Caco-2 (cell line): ENCODE measurements around the gene C14orf119. TPM values are rescaled to one million over a fixed set of nuclear protein-coding genes. Genes with fewer than 3 reads are reported as not detected.

Experiments
- BruUV-seq: library from RNA; stranded (reverse); fragments of 400-500 nt; replicated peaks from 2 replicates; lab custom pipeline; 2021; lab: Mats Ljungman, UMichigan
- CTCF ChIA-PET: fragments of 300-600 bp; sonication (Branson Sonifier 250); formaldehyde crosslinking; loops from one replicate; lab custom pipeline; 2022; ENCODE audit warnings: antibody characterized with exemption; lab: Charles Lee
- POLR2A ChIA-PET: fragments of 300-600 bp; sonication (Branson Sonifier 250); formaldehyde crosslinking; loops from one replicate; lab custom pipeline; 2022; ENCODE audit warnings: antibody characterized with exemption; lab: Charles Lee
- DNase-seq, 2 experiments: peaks; one replicate each; pipeline versions ENCODE4 v3.0.0 to v3.0.0-alpha.2; 2020 to 2022
- H3K27me3 ChIP-seq: replicated peaks from 2 replicates; pipeline ENCODE4 v1.6.0; 2011; ENCODE audit warnings: low read length; ENCODE audit not compliant: control insufficient read depth, insufficient read depth
- H3K36me3 ChIP-seq: 2 replicates; pipeline ENCODE4 v1.5.1; 2011; ENCODE audit warnings: low read length; ENCODE audit not compliant: control insufficient read depth, insufficient read depth
- H3K4me1 ChIP-seq: fragments of 250-450 bp; sonication (Bioruptor Pico); 2 replicates; pipeline ENCODE4 v1.5.1; 2020; ENCODE audit warnings: mild to moderate bottlenecking
- H3K4me3 ChIP-seq: 2 replicates; pipeline ENCODE4 v1.5.1; 2011; ENCODE audit warnings: low read depth, mild to moderate bottlenecking, control low read depth, low read length
- H3K9me3 ChIP-seq: fragments of 250-450 bp; sonication (Bioruptor Pico); 2 replicates; pipeline ENCODE4 v1.5.1; 2020; ENCODE audit warnings: mild to moderate bottlenecking, moderate library complexity
- H3K27ac Mint-ChIP-seq: one replicate; pipeline ENCODE4 v1.8.0; 2022; ENCODE audit warnings: mixed read lengths; ENCODE audit not compliant: unreplicated experiment
- H3K27me3 Mint-ChIP-seq: one replicate; pipeline ENCODE4 v1.8.0; 2022; ENCODE audit warnings: mixed read lengths; ENCODE audit not compliant: insufficient read depth, unreplicated experiment
- H3K36me3 Mint-ChIP-seq: one replicate; pipeline ENCODE4 v1.8.0; 2022; ENCODE audit warnings: mild to moderate bottlenecking, mixed read lengths; ENCODE audit not compliant: insufficient read depth, unreplicated experiment
- H3K4me1 Mint-ChIP-seq: one replicate; pipeline ENCODE4 v1.8.0; 2022; ENCODE audit warnings: low read depth, mixed read lengths; ENCODE audit not compliant: unreplicated experiment
- H3K4me3 Mint-ChIP-seq: one replicate; pipeline ENCODE4 v1.8.0; 2022; ENCODE audit warnings: mild to moderate bottlenecking, moderate library complexity, mixed read lengths; ENCODE audit not compliant: unreplicated experiment
- H3K9me3 Mint-ChIP-seq: one replicate; pipeline ENCODE4 v1.8.0; 2022; ENCODE audit warnings: mixed read lengths; ENCODE audit not compliant: unreplicated experiment
- CTCF ChIP-seq, 2 experiments: fragments of 200-600 bp in 1 of 2; IDR thresholded peaks; 1 replicate in 1 of 2; 2 replicates in 1 of 2; pipeline versions ENCODE4 v1.5.1 to v1.8.0; 2011 to 2022; ENCODE audit warnings: antibody characterized with exemption in 1 of 2, control low read depth in 1 of 2, inconsistent platforms in 1 of 2, low read depth in 1 of 2, low read length in 1 of 2, mild to moderate bottlenecking in 1 of 2, moderate library complexity in 1 of 2; ENCODE audit not compliant: insufficient read depth in 1 of 2, severe bottlenecking in 1 of 2, unreplicated experiment in 1 of 2
- intact Hi-C: fragments of 100-400 bp; cut with micrococcal nuclease; formaldehyde crosslinking; loops from one replicate; pipeline ENCODE4 v1.10.0; 2022; ENCODE audit not compliant: unreplicated experiment
- total RNA-seq: library from RNA; stranded (reverse); gene quantifications from 2 replicates; pipeline ENCODE4 v1.2.3, GENCODE V29; 2022

C14orf119 gene
- total RNA-seq, 1 experiment from 2014 or later: 52.0 TPM

GRCh38 chr14:23120541-23121251 is 25.4 kb downstream of the C14orf119 start:
- H3K27me3 Mint-ChIP-seq: no peaks in the 10 kb centered on the region
- no peak overlapping the region for H3K4me3 ChIP-seq
- TF ChIP-seq CTCF (IDR thresholded peaks at IDR 0.05; ENCODE audit: insufficient read depth in 1 of 2, low read depth in 1 of 2, low read length in 1 of 2, severe bottlenecking in 1 of 2, unreplicated experiment in 1 of 2): peak; percentile 96 to 99
- peaks cover 7% of the 10 kb centered on the region for H3K4me1 Mint-ChIP-seq
- no TSS peak for BruUV-seq
- DNase-seq: peak; percentile 88 to 89
- no peaks in the 10 kb centered on the region for H3K9me3 ChIP-seq
- POLR2A ChIA-PET: interaction anchor here (0.5 to 0.6 kb wide), 2 partner anchors 93 to 205 kb away, joined by 3 to 7 read pairs; no protein-coding TSS in a partner anchor
- H3K4me1 ChIP-seq: no peaks in the 10 kb centered on the region
- no peaks in the 10 kb centered on the region for H3K36me3 ChIP-seq
- no peak overlapping the region for H3K27ac Mint-ChIP-seq
- peaks cover 6% of the 10 kb centered on the region for H3K36me3 Mint-ChIP-seq
- CTCF ChIA-PET: interaction anchor here (0.6 to 4.1 kb wide), 50 partner anchors 8 to 1733 kb away, joined by 3 to 176 read pairs (median 4); partner anchors contain the start of genes ACIN1, AJUBA, BCL2L2 and C14orf119
- intact Hi-C loops: loop anchor here (1.0 to 5.0 kb wide), 3 partner anchors 63 to 182 kb away; partner anchors contain the start of genes PPP1R3E and SLC7A8
- no peak overlapping the region for H3K4me3 Mint-ChIP-seq
- no peaks in the 10 kb centered on the region for H3K27me3 ChIP-seq
- H3K9me3 Mint-ChIP-seq: no peaks in the 10 kb centered on the region

- no peaks in the 10 kb centered on the region for H3K27me3 Mint-ChIP-seq
- H3K9me3 ChIP-seq: no peaks in the 10 kb centered on the region
- H3K36me3 Mint-ChIP-seq: peaks cover 6% of the 10 kb centered on the region
- intact Hi-C loops: loop anchor here (5.0 kb wide), 1 partner anchor 181 kb away; the partner anchor contains the start of gene PPP1R3E
- peaks cover 7% of the 10 kb centered on the region for H3K4me1 Mint-ChIP-seq
- no peak overlapping the region for H3K4me3 ChIP-seq
- no peaks in the 10 kb centered on the region for H3K9me3 Mint-ChIP-seq
- H3K27ac Mint-ChIP-seq: no peak overlapping the region
- ChIA-PET POLR2A (interaction anchor here (0.6 kb wide), 1 partner anchor 205 kb away, joined by 7 read pairs; no protein-coding TSS in a partner anchor), CTCF (interaction anchor here (0.6 to 4.1 kb wide), 21 partner anchors 9 to 165 kb away, joined by 3 to 176 read pairs (median 5); partner anchors contain the start of genes ACIN1, C14orf119, HOMEZ and SLC7A8)
- no peak for DNase-seq
- H3K27me3 ChIP-seq: no peaks in the 10 kb centered on the region
- H3K4me3 Mint-ChIP-seq: no peak overlapping the region
- H3K4me1 ChIP-seq: no peaks in the 10 kb centered on the region
- no peak for TF ChIP-seq CTCF (IDR thresholded peaks at IDR 0.05; ENCODE audit: insufficient read depth in 1 of 2, low read depth in 1 of 2, low read length in 1 of 2, severe bottlenecking in 1 of 2, unreplicated experiment in 1 of 2)
- no peaks in the 10 kb centered on the region for H3K36me3 ChIP-seq
- BruUV-seq: no TSS peak
These were observed 26.1 kb downstream of the C14orf119 start for GRCh38 chr14:23121361-23121771.

GRCh38 chr14:23122086-23122485 is 26.8 kb downstream of the C14orf119 start:
- Mint-ChIP-seq H3K9me3 (no peaks in the 10 kb centered on the region), H3K27me3 (no peaks in the 10 kb centered on the region), H3K4me1 (peaks cover 7% of the 10 kb centered on the region), H3K4me3 (no peak overlapping the region), H3K27ac (no peak overlapping the region), H3K36me3 (peaks cover 6% of the 10 kb centered on the region)
- TF ChIP-seq CTCF (IDR thresholded peaks at IDR 0.05; ENCODE audit: insufficient read depth in 1 of 2, low read depth in 1 of 2, low read length in 1 of 2, severe bottlenecking in 1 of 2, unreplicated experiment in 1 of 2): no peak
- H3K9me3 ChIP-seq: no peaks in the 10 kb centered on the region
- DNase-seq: no peak
- H3K4me1 ChIP-seq: no peaks in the 10 kb centered on the region
- no TSS peak for BruUV-seq
- no peak overlapping the region for H3K4me3 ChIP-seq
- no peaks in the 10 kb centered on the region for H3K27me3 ChIP-seq
- ChIA-PET POLR2A (no interaction called here), CTCF (interaction anchor here (1.0 to 4.1 kb wide), 2 partner anchors 64 to 68 kb away, joined by 4 to 176 read pairs; partner anchors contain the start of gene SLC7A8)
- no peaks in the 10 kb centered on the region for H3K36me3 ChIP-seq
- intact Hi-C loops: loop anchor here (5.0 kb wide), 1 partner anchor 180 kb away; the partner anchor contains the start of gene PPP1R3E
